Fibroblast of gingiva (primary cell): ENCODE results near the gene TSPAN8.
"Not testable (repeated sequence)": the region's sequence is repeated elsewhere in the genome, so short reads cannot be mapped to it uniquely, and the experiment has no call there.

Experiments used
- DNase-seq: peaks from one replicate; pipeline ENCODE4 v3.0.0-alpha.2; 2011; ENCODE audit warnings: low read depth

TSPAN8 gene

DNA sequence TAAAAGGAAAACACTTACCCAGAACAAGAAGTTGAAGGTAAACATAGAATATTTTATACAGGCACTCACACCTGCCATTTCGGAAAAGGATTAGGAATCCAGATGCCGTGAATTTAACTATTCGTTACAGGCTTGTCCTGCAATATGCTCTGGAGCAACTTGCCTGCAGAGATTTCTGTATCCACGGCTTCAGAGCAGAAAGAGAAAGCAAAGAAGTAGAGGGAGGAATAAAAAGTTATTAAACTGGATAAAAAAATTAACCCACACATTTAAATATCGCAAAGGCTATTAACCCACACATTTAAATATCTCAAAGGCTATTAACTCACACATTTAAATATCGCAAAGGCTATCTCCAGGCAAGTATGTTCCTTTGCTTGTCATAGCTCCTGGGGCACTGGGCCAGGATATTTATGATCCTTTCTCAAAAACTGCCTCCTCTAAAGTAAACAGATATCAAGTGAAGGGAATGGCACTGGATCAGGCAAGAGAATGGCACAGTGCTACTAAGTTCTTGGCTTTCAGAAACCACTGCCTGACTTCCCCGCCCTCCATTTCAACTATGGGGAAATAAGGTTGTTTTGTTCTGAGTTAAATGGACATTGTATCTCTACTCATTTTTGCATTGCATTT is at the start of gene TSPAN8:
Gene TSPAN8 (minus strand): TSS at position 399 of the 633 bp plus-strand sequence. CDS start 321 bp downstream, at position 78.
- peak; percentile 60 for DNase-seq

DNA sequence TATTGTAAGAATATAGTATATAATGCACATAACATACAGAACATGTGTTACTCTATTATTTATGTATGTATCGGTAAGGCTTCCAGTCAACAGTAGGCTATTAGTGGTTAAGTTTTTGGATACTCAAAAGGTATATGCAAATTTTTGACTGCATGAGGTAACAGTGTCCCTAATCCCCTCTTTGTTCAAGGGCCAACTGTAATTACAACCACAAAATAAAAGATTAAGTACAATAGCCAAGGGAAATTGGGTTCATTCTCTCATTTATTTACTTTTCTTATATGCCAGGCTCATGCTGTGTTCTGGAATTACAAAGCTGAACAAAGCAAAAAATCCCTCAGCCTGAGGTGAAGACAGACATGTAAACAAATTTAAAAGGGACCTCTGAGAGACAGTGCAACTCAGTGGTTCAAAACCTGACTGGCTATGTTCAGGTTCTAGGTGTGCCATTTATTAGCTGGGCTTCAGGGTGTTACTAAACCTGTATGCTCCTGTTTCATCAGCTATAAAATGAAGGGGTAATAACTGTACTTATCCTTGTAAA is 43.4 kb upstream of the TSPAN8 start:
- DNase-seq = no peak

DNA sequence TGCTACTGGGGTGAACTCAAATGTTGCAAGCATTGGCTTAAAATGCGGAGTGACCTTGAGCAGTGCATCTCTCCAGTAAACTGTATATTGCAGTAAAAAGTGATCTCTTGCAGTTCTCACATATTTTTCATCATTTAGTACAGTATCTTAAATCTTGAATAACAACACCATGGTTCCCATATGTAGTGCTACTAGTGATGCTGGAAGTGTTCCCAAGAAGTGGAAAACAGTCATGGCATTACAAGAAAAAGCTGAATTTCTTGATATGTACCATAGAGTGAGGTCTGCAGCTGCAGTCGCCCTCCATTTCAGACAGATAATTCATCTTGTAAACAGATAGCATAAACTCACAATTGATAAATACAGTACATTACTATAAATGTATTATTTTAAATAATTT is 42.9 kb upstream of the TSPAN8 start:
- DNase-seq = no peak

DNA sequence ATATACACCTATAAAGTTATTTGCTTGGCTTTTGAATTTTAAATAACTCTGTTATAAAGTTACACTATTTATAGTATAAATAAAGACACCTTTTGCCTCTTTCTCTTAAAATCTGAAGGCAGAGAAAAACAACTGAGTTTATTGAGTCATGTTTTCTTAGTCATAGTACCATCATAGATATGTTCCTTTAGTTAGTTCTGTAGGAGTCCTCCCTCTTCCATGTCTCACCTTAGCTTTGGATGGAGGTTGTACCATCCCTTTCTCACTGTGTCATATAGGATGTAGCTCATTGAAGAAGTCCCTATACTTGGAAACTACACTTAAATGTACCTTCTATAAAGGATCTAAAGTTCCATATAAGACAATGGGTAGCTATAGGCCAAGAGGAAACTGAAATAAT is 39.7 kb upstream of the TSPAN8 start:
- DNase-seq = no peak

DNA sequence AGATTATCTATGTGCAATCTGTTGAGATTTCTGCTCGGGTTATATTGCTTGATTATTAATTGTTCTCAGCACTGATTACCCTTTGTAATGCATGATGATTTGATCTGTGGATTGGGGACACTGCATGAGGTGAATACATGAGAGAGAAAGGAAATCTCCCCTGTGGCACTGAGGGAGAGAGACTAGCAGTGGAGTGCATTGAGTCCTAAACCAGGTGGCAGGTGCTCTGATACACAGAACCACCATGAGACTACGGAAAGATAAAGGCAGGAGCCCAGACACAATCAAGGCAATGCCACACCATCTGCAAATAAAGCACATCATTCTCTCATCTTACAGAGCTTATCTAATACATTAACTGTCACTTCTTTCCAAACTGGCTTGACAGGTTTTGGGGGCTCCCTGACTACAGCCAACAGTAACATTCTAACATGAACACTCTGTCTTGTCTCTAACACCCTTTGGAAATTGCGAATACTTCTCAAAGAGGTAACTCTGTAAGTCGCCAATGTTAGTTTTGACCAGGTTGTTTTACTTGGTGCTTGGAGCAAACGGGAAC is 37.6 kb upstream of the TSPAN8 start:
- no peak for DNase-seq

DNA sequence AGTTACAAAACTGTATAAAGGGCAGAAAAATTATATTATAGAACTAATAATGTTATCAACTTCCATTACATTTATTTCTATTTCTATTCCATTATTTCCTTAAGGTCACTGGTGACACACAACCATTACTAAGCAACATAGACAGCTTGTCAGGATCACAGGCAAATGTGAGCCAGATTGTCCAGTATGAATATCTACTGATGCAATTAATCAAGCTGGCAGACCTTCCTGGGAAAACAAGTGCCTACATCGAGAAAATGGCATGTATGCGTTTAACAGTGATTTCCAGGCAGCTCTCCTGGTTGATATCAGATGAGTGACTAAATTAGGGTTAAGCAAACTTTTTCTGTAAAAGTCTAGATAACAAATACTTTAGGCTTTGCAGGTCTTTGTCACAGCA is 36.9 kb upstream of the TSPAN8 start:
- DNase-seq = no peak

DNA sequence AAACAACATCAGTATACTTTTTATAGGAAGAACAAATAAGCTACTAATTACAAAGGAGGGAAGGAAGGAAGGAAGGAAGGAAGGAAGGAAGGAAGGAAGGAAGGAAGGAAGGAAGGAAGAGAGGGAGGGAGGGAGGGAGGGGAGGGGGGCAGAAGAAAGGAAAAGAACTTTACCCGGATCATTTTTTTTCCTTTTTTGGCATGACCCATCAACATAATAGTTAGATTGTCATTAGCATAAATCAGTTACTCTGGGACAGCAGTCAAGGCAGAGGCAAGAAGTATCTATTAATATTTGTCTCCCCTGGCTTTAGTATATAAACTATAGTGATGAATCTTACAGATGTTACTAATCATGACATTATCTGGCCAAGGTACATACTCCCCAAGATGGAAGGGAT is 35.2 kb upstream of the TSPAN8 start:
- DNase-seq = no peak

DNA sequence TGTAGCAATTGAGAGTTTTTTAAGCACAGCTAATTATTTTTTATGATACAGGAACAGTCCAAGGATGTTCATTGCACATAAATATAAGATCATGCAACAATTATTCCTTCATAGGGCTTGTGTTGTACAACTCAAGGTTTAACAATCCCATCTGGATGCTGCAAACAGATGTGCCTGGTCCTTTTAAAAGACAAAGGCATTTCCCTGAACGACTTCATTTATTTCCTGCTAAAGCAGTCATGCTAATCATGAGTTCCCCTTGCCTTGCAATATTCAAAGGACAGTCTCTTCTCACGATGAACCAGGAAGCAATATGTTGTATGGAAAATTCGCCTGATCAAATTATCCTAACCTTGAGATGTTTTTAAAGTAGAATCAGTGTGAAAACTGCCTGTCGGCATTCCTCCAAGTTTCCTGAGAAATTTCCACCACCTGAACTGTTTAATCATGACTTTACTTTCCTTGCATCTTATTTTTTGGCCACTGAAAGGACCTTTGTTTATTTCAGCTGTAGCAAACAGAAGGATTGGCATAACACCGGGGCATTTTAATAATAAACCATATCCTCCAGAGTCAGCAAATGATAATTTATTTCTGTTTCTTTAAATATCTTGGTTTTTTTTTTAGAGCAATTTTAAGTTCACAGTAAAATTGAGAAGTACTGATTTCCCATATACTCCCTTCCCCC is 33.9 kb upstream of the TSPAN8 start:
- no peak for DNase-seq

DNA sequence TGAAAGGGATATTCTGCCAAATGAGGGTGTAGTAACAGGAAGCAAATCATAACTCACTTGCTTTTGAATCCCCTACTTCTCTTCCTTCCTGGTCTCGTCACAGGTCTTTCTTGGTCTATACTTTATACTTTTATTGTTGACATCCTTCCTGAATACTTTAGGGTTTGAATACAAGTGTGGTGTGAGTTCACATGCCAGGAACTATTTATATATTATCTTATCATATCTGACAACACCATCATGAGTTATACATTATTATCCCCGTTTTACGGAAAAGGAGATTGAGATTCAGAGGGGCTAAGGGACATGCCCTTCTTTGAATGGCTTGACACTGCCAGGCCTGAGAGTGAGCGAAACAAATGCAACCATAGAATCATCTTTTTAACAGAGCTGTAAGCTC is 33.0 kb upstream of the TSPAN8 start:
- no peak for DNase-seq

DNA sequence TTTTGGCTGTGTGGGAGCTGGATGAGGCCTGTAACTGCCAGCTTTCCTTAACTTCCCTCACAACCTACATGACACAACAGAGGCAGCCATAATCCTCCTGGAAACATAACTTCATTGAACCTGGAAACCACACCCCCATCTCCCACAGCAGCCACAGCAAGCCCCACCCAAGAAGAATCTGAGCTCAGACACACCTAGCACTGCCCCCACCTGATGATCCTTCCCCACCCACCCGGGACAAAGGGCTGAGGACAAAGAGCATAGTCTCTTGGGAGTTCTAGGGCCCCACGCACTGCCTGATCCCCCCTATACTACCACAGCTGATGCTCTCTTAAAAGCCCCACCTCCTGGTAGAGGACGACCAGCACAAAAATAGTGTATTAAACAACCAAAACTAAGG is 29.6 kb upstream of the TSPAN8 start:
- DNase-seq = no peak

DNA sequence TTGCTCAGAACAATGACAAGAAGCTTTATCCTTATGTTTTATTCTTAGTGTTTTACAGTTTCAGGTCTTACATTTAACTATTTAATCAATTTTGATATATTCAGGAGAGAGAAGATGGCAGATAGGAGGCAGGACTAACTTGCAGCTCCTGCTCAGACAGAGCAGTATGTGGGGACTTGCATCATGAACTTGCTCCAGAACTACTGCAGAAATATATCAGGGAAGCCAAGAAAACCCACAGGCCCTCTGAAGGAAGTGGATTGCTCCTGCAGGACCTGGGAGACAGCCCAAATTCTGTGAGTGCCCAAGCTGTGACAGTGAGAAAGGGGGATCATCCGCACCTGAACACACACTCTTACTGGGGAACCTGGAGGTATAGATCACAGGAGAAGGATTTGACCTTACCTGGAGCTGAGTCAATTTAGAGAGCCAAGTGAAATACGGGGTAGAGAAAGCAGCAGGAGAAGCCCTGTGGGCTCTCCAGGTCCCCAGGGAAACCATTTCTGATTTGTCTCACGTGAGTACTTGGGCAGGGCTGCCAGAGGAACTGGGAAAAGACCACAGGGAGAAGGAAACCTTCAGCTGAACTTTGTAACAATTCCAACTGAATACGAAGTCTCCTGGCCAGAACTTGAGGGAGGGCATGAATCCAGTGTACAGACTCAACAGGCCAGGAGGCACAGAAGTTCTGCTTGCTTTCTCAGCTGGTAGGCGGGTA is 28.9 kb upstream of the TSPAN8 start:
- peak; percentile 56 for DNase-seq

DNA sequence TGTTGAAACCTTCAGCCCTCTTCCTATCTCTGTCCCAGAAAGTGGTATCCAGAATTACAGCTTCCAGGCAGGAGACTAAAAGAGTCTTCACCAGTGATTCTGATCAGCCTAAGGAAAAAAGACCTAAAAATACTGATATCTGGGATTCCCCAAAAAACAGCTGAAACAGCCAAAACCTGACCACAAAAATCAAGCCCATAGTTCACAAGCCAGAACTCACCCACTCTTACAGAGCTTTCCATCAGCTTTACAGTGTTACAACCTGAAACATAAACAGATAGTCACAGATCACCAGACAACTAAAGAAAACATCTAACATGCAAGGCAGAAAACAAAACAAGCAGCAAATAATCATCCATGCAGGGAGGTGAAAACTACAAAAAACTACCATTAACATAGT is 26.0 kb upstream of the TSPAN8 start:
- DNase-seq = peak; percentile 10

DNA sequence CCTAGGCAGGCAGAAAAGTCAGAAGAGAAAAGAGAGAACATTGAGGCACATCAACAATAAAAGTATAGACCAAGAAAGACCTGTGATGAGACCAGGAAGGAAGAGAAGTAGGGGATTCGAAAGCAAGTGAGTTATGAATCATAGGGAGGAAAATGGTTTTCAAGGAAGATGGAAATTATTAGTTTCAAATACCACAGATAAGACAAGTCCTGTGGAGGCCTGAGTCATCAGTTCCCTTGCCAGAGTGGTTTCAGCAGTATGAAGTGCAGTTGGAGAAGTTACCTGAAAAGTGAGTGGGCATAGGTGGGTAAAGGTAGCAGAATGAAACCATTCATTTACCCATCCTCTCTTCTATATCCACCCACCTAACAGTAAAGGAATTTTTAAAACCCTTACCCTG is 25.2 kb upstream of the TSPAN8 start:
- DNase-seq = peak; percentile 29

DNA sequence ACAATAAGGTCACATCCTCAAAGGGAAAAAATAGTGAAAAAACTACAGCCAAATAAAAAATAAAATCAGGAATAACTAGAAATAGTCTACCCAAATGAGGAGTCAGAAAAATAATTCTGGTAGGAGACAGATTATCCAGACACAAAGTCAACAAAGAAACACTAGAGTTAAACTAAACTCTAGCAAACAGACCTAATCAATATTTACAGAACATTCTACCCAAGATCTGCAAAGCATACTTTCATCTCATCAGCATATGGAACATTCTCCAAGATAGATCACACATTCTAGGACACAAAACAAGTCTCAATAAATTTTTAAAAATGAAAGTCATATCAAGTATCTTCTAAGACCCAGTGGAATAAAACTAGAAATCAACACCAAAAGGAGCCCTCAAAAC is 20.4 kb upstream of the TSPAN8 start:
- no peak for DNase-seq

DNA sequence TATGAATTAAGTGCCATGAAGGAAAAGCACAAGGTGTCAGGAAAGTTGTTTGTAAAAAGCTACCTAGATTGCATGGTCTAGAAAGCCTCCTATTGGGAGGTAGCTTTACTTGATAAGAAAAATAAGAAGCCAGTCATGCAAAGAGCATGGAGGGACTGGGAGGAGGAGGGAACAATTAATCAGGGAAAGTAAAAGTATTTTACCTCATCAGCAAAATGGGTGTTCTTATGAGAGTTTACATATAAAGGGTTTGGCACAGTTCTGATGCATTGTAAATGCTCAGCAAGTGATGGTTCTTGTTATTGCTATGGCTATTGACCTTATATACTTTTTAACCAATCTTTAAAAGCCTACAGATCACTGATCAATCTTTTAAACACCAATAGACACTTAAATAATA is 17.0 kb upstream of the TSPAN8 start:
- DNase-seq = no peak

DNA sequence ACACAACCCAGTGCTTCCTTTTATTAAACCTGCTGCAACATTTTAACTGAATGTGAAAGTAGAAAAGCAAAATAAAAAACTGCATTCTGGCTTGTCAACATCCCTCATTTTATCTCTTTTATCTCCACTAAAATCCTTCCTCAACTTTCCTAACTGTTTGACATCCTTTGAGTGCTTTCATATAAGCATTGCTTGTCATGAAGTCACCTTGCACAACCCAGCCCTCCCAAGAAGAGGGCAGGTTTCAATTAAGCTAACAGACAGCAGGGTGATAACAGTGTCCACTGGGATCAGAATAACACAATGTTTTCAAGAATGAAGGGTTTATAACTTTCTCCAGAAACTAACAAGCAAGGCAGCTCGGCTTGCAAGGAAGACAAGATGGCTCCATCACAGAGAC is 16.3 kb upstream of the TSPAN8 start:
- DNase-seq = no peak

DNA sequence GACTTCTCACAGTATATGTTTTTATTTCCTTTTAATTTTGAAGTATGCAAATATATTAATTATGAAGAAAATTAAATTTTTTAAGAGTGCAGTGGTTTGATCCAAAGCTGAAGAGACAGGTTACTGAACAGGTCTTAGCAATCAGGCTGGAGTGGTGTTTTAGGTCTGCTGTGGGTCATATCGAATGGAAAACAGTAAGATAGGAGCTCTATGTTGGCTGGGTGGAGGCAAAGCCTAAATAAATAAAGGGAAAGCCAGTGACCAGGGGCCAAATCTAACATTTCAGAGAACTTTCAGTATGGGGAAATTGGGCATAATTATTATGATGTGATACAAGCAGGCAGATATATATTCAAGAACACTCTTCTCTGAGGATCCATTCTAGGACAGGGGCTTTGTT is 12.7 kb upstream of the TSPAN8 start:
- no peak for DNase-seq

DNA sequence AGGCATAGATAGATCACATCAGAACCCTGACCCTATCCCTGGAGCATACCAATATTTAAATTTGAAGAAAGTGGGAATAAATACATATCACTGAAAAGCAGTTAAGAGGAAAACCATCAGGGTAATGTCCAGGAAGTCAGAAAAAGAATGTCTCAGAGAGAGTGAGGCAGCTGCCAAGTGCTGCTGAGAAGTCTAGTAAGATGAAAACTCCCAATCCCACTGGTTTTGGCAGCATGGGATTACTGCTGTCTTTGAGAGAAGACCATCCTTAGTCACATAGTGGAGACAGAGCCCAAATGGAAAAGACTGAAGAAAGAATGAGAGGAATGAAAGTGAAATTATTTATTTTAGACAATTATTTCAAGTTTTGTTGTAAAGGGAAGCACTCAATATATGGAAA is 11.5 kb upstream of the TSPAN8 start:
- no peak for DNase-seq

DNA sequence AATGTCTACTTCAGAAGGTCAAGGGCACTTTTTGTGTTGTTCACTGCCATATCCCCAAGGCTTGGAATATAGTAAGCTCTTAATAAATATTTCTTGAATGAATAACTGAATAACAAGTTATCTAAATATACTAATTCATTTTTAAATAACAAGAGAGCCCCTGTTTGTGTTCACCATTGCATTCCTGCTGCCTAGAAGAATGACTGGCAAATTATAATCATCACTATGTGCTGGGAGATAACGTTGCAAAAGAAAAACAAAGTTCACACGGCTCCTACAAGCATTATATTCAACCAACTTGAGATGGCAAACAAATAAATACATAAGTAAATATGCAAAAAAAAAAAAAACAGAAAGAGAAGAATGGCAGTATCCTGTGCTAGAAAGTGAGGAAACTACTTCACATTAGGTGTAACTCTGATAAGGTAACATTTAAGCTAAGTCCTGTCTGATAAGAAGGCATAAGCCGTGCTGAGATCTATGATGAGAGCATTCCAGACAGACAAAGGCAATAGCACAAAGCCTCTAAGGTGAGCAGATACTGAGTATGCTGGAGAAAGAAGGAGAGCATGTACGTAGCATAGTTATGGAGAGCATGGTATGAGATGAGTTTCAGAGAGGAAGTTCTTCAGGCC is 9.2 kb upstream of the TSPAN8 start:
- DNase-seq = no peak

DNA sequence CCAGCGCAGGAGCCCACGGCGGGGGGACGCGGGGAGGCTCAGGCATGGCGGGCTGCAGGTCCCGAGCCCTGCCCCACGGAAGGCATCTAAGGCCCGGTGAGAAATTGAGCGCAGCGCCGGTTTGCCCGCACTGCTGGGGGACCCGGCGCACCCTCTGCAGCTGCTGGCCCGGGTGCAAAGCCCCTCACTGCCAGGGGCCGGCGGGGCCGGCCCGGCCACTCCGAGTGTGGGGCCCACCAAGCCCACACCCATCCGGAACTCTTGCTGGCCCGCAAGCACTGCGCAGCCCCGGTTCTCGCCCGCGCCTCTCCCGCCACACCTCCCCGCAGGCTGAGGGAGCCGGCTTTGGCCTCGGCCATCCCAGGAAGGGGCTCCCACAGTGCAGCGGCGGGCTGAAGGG is 8.5 kb upstream of the TSPAN8 start:
- DNase-seq = no peak

DNA sequence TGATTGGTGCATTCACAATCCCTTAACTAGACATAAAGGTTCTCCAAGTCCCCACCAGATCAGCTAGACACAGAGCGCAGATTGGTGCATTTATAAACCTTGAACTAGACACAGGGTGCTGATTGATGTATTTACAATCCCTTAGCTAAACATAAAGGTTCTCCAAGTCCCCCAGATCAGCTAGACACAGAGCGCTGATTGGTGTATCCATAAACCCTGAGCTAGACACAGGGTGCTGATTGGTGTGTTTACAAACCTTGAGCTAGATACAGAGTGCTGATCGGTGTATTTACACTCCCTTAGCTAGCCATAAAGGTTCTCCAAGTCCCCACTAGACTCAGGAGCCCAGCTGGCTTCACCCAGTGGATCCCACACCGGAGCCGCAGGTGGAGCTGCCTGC is 8.0 kb upstream of the TSPAN8 start:
- DNase-seq = not testable (repeated sequence)

DNA sequence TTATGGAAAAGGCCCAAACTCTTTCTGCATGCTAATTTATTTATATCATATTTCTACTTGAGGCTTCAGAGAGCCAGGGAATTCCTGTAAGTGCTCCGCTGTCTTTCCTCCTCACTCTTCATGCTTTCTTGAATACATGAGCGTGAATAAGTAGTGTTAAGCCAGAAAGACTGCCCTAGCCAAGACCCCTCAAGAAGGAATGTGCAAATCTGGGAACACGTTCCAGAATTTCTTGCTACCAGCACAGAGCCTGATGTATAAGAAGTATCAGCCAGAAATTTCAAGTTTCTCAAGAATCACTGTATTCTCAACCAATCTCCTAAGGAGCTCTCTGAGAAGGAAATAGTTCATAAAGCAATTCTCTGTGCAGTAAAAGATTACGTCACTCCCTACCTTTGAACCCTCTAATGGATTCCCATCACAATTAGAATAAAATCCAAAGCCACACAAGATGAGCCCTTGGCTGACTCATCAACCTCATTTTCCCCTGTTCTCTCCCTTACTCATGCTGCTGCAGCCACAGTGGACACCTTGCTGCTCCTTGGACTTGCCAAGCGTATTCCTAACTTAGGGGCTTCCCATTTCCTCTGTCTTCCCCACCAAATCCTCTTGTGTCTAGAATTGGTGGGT is 6.9 kb upstream of the TSPAN8 start:
- DNase-seq = peak; percentile 14
